ENCODE data around the gene ZIC2.
A peak's percentile ranks its signal among the peaks of the same experiment; 100 is the strongest.
"Not testable (repeated sequence)": the region's sequence is repeated elsewhere in the genome, so short reads cannot be mapped to it uniquely, and the experiment has no call there.

The ZIC2 gene

DNA sequence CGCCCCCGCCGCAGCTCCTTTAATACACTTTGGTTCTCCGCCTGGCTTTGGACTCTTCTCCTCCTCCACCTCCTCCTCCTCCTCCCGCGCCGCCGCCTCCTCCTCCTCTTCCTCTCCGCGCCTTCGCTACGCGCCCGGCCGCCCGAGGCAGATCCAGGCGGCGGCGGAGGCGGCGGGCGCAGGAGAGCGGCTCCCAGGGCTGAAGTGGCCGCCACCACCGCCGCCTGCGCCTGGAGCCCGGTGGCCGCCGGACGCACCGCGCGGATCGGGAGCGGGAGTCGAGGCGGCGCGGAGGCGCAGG, at the start of gene ZIC2:
Gene ZIC2 (plus strand): TSS at position 50 of the 301 bp plus-strand sequence. CDS start 281 bp downstream, outside the sequence.
- TF ChIP-seq POLR2AphosphoS5 (IDR thresholded peaks at IDR 0.05; ENCODE audit: borderline replicate concordance, low read depth, low read length), result peak; percentile 60
- no peak for TF ChIP-seq FOXP2 (optimal IDR thresholded peaks at IDR 0.05; ENCODE audit: control extremely low read depth, extremely low read length, insufficient read depth)
- no peak for TF ChIP-seq EZH2 (IDR thresholded peaks at IDR 0.05)
- Histone ChIP-seq H3K4me3 (peak within 1 kb of the TSS; percentile 93), H3K9me3 (ENCODE audit: low read depth, low read length) (no peaks in the 10 kb centered on the region), H3K36me3 (ENCODE audit: insufficient read depth, low read length) (peaks cover 38% of the 10 kb centered on the region), H3K27ac (peak within 1 kb of the TSS; percentile 97), H3K9ac (ENCODE audit: insufficient read length) (peak within 1 kb of the TSS; percentile 99)
- no peak for DNase-seq (ENCODE audit: low read depth, low spot score)

DNA sequence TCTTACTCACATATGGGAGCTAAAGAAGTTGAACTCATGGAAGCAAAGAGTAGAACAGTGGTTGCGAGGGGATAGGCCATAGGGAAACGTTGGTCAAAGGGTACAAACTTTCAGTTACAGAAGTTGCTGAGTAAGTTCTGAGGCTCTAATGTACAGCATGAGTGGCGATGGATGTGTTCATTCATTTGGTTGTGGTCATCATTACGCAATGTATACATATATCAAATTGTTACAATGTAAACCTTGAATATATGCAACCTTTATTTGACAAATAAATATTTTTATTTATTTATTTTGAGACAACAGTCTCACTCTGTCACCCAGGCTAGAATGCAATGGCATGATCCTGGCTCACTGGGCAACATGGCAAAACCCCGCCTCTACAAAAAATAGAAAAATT, 48.7 kb upstream of the ZIC2 start:
- DNase-seq (ENCODE audit: low read depth, low spot score), result no peak
- Histone ChIP-seq H3K9me3 (ENCODE audit: low read depth, low read length) (no peaks in the 10 kb centered on the region), H3K27ac (no peak overlapping the region), H3K9ac (ENCODE audit: insufficient read length) (no peak overlapping the region), H3K4me3 (no peak overlapping the region), H3K36me3 (ENCODE audit: insufficient read depth, low read length) (no peaks in the 10 kb centered on the region)
- TF ChIP-seq FOXP2 (optimal IDR thresholded peaks at IDR 0.05; ENCODE audit: control extremely low read depth, extremely low read length, insufficient read depth) (no peak), EZH2 (IDR thresholded peaks at IDR 0.05) (no peak)

- DNase-seq (ENCODE audit: low read depth, low spot score), result no peak
- Histone ChIP-seq H3K9me3 (ENCODE audit: low read depth, low read length) (no peaks in the 10 kb centered on the region), H3K27ac (no peak overlapping the region), H3K9ac (ENCODE audit: insufficient read length) (no peak overlapping the region), H3K36me3 (ENCODE audit: insufficient read depth, low read length) (no peaks in the 10 kb centered on the region), H3K4me3 (no peak overlapping the region)
- TF ChIP-seq POLR2AphosphoS5 (IDR thresholded peaks at IDR 0.05; ENCODE audit: borderline replicate concordance, low read depth, low read length) (no peak), FOXP2 (optimal IDR thresholded peaks at IDR 0.05; ENCODE audit: control extremely low read depth, extremely low read length, insufficient read depth) (no peak), EZH2 (IDR thresholded peaks at IDR 0.05) (no peak)
These were observed 45.8 kb upstream of the ZIC2 start for GRCh38 chr13:99935772-99936171.

- no peak for TF ChIP-seq FOXP2 (optimal IDR thresholded peaks at IDR 0.05; ENCODE audit: control extremely low read depth, extremely low read length, insufficient read depth)
- TF ChIP-seq POLR2AphosphoS5 (IDR thresholded peaks at IDR 0.05; ENCODE audit: borderline replicate concordance, low read depth, low read length), result no peak
- TF ChIP-seq EZH2 (IDR thresholded peaks at IDR 0.05), result no peak
- H3K27ac ChIP-seq, result no peak overlapping the region
- H3K36me3 ChIP-seq (ENCODE audit: insufficient read depth, low read length), result no peaks in the 10 kb centered on the region
- no peak overlapping the region for H3K4me3 ChIP-seq
- no peak for DNase-seq (ENCODE audit: low read depth, low spot score)
- no peak overlapping the region for H3K9ac ChIP-seq (ENCODE audit: insufficient read length)
- H3K9me3 ChIP-seq (ENCODE audit: low read depth, low read length), result no peaks in the 10 kb centered on the region
These were observed 42.9 kb upstream of the ZIC2 start for GRCh38 chr13:99938635-99939034.

DNA sequence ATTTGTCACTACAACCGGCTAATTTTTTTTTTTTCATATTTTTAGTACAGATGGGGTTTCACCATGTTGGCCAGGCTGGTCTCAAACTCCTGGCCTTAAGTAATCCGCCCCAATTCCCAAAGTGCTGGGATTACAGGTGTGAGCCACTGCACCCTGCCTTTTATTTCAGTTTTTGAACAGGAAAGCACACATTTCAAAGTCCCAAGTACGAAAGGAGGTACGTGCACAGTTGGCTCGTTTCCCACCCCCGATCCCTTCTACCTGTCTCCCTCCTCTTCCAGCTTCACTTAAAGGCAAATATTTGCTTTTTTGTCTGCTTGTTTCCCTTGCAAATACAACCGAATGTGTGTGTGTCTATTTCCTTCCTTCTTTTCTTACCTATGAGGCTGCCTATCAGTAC, 40.5 kb upstream of the ZIC2 start:
- no peak for DNase-seq (ENCODE audit: low read depth, low spot score)
- Histone ChIP-seq H3K9ac (ENCODE audit: insufficient read length) (no peak overlapping the region), H3K27ac (no peak overlapping the region), H3K36me3 (ENCODE audit: insufficient read depth, low read length) (no peaks in the 10 kb centered on the region), H3K9me3 (ENCODE audit: low read depth, low read length) (no peaks in the 10 kb centered on the region), H3K4me3 (no peak overlapping the region)
- TF ChIP-seq POLR2AphosphoS5 (IDR thresholded peaks at IDR 0.05; ENCODE audit: borderline replicate concordance, low read depth, low read length) (no peak), FOXP2 (optimal IDR thresholded peaks at IDR 0.05; ENCODE audit: control extremely low read depth, extremely low read length, insufficient read depth) (no peak), EZH2 (IDR thresholded peaks at IDR 0.05) (no peak)

DNA sequence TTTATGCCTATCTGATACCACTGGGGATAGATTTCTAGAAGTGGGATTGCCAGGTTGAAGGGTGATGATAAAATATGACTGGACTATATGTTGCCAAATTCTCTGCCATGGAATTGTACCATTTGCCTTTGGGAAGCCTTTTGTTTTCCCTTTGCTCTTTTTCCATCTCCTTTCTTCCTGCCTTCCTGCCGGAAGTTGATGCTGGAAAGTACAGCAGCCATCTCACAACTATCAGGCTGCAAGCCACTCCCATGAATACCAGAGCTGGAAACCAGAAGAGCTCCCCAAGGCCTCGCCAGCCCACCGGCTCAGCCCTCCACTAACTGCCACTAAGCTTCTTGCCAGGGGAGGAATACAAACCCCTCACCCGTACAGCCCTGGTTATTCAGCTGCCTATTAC, 39.7 kb upstream of the ZIC2 start:
- no peak overlapping the region for H3K4me3 ChIP-seq
- H3K9ac ChIP-seq (ENCODE audit: insufficient read length), result no peak overlapping the region
- no peak for DNase-seq (ENCODE audit: low read depth, low spot score)
- TF ChIP-seq POLR2AphosphoS5 (IDR thresholded peaks at IDR 0.05; ENCODE audit: borderline replicate concordance, low read depth, low read length), result no peak
- TF ChIP-seq EZH2 (IDR thresholded peaks at IDR 0.05), result no peak
- no peak for TF ChIP-seq FOXP2 (optimal IDR thresholded peaks at IDR 0.05; ENCODE audit: control extremely low read depth, extremely low read length, insufficient read depth)
- no peak overlapping the region for H3K27ac ChIP-seq
- H3K36me3 ChIP-seq (ENCODE audit: insufficient read depth, low read length), result no peaks in the 10 kb centered on the region
- no peaks in the 10 kb centered on the region for H3K9me3 ChIP-seq (ENCODE audit: low read depth, low read length)

DNA sequence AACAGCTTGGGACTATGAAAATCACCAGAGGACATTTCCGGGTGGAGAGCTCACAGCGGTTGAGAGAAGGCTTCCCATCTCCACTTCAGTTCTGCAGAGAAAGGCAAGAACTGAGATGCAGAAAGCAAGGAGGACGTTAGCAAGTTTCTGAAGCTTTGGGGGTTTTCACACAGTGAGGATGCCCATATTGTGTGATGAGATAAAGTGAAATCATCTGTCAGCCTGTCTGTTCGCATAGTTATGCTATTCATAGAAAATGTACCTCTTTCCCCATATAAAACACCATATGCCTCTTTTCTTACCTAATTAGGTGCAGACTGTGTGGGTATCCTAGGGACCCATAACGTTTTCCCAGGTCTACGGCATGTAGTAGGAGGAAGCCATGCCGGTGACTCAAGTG, 37.5 kb upstream of the ZIC2 start:
- H3K36me3 ChIP-seq (ENCODE audit: insufficient read depth, low read length), result no peaks in the 10 kb centered on the region
- H3K4me3 ChIP-seq, result no peak overlapping the region
- H3K9ac ChIP-seq (ENCODE audit: insufficient read length), result no peak overlapping the region
- no peak for DNase-seq (ENCODE audit: low read depth, low spot score)
- H3K9me3 ChIP-seq (ENCODE audit: low read depth, low read length), result no peaks in the 10 kb centered on the region
- no peak overlapping the region for H3K27ac ChIP-seq
- TF ChIP-seq FOXP2 (optimal IDR thresholded peaks at IDR 0.05; ENCODE audit: control extremely low read depth, extremely low read length, insufficient read depth), result no peak
- no peak for TF ChIP-seq POLR2AphosphoS5 (IDR thresholded peaks at IDR 0.05; ENCODE audit: borderline replicate concordance, low read depth, low read length)
- no peak for TF ChIP-seq EZH2 (IDR thresholded peaks at IDR 0.05)

GRCh38 chr13:99944606-99945005, 37.0 kb upstream of the ZIC2 start:
- Histone ChIP-seq H3K4me3 (no peak overlapping the region), H3K9ac (ENCODE audit: insufficient read length) (no peak overlapping the region), H3K36me3 (ENCODE audit: insufficient read depth, low read length) (no peaks in the 10 kb centered on the region), H3K9me3 (ENCODE audit: low read depth, low read length) (no peaks in the 10 kb centered on the region), H3K27ac (no peak overlapping the region)
- DNase-seq (ENCODE audit: low read depth, low spot score), result no peak
- TF ChIP-seq FOXP2 (optimal IDR thresholded peaks at IDR 0.05; ENCODE audit: control extremely low read depth, extremely low read length, insufficient read depth), result no peak
- TF ChIP-seq POLR2AphosphoS5 (IDR thresholded peaks at IDR 0.05; ENCODE audit: borderline replicate concordance, low read depth, low read length), result no peak
- TF ChIP-seq EZH2 (IDR thresholded peaks at IDR 0.05), result no peak

GRCh38 chr13:99945515-99945914, 36.1 kb upstream of the ZIC2 start:
- H3K9ac ChIP-seq (ENCODE audit: insufficient read length); DNase-seq (ENCODE audit: low read depth, low spot score); H3K27ac ChIP-seq; H3K4me3 ChIP-seq; H3K36me3 ChIP-seq (ENCODE audit: insufficient read depth, low read length); H3K9me3 ChIP-seq (ENCODE audit: low read depth, low read length): not testable (repeated sequence)

Data from SK-N-MC (cell line).